H9 (cell line): ENCODE data around the gene DCHS1. TPM values are rescaled to one million over a fixed set of nuclear protein-coding genes. Genes with fewer than 3 reads are reported as not detected.

Experiments
- DNase-seq: peaks from one replicate; pipeline ENCODE4 v3.0.0-alpha.2; 2017
- H2AFZ ChIP-seq: one replicate; pipeline ENCODE4 v1.6.1; 2013; ENCODE audit warnings: mild to moderate bottlenecking, low read length, control low read depth, moderate library complexity
- H2AK5ac ChIP-seq: 2 replicates; pipeline ENCODE4 v1.6.1; 2013; ENCODE audit warnings: low read length, control low read depth, mixed read lengths; ENCODE audit not compliant: insufficient read length
- H2BK120ac ChIP-seq: one replicate; pipeline ENCODE4 v1.6.1; 2013; ENCODE audit warnings: low read depth, mild to moderate bottlenecking, low read length, control low read depth, inconsistent platforms; ENCODE audit not compliant: poor library complexity, severe bottlenecking
- H2BK12ac ChIP-seq: 2 replicates; pipeline ENCODE4 v1.6.1; 2013; ENCODE audit warnings: low read length, control low read depth, mixed read lengths, low read depth; ENCODE audit not compliant: insufficient read length
- H2BK15ac ChIP-seq: 2 replicates; pipeline ENCODE4 v1.6.1; 2013; ENCODE audit warnings: low read depth, low read length, control low read depth
- H2BK20ac ChIP-seq: one replicate; pipeline ENCODE4 v1.6.1; 2013; ENCODE audit warnings: low read depth, mild to moderate bottlenecking, low read length, control low read depth, inconsistent platforms; ENCODE audit not compliant: poor library complexity, severe bottlenecking
- H2BK5ac ChIP-seq: 2 replicates; pipeline ENCODE4 v1.6.1; 2013; ENCODE audit warnings: low read length, control low read depth, mixed read lengths; ENCODE audit not compliant: insufficient read length
- H3K14ac ChIP-seq: 2 replicates; pipeline ENCODE4 v1.6.1; 2013; ENCODE audit warnings: low read length, control low read depth; ENCODE audit not compliant: insufficient read depth
- H3K18ac ChIP-seq: 2 replicates; pipeline ENCODE4 v1.6.1; 2013; ENCODE audit warnings: low read depth, mild to moderate bottlenecking, mixed read lengths, low read length, control low read depth; ENCODE audit not compliant: insufficient read length
- H3K23ac ChIP-seq: 2 replicates; pipeline ENCODE4 v1.6.1; 2013; ENCODE audit warnings: low read length, control low read depth, mixed read lengths, low read depth; ENCODE audit not compliant: insufficient read length
- H3K23me2 ChIP-seq: 2 replicates; pipeline ENCODE4 v1.6.1; 2013; ENCODE audit warnings: low read depth, mild to moderate bottlenecking, mixed read lengths, low read length, control low read depth; ENCODE audit not compliant: insufficient read length, poor library complexity, severe bottlenecking
- H3K27ac ChIP-seq: 2 replicates; pipeline ENCODE4 v1.5.1; 2013; ENCODE audit warnings: low read length, control low read depth, mixed read lengths, low read depth; ENCODE audit not compliant: insufficient read length
- H3K27me3 ChIP-seq: 2 replicates; pipeline ENCODE4 v1.6.1; 2013; ENCODE audit warnings: low read length, control low read depth, inconsistent platforms; ENCODE audit not compliant: insufficient read depth
- H3K4ac ChIP-seq: 2 replicates; pipeline ENCODE4 v1.6.1; 2013; ENCODE audit warnings: low read depth, mild to moderate bottlenecking, control low read depth, inconsistent platforms, low read length, moderate library complexity
- H3K4me1 ChIP-seq: 2 replicates; pipeline ENCODE4 v1.6.1; 2013; ENCODE audit warnings: low read length, control low read depth, inconsistent platforms; ENCODE audit not compliant: insufficient read depth
- H3K4me2 ChIP-seq: 2 replicates; pipeline ENCODE4 v1.6.1; 2013; ENCODE audit warnings: low read length, control low read depth, mixed read lengths; ENCODE audit not compliant: insufficient read length, insufficient read depth
- H3K56ac ChIP-seq: 2 replicates; pipeline ENCODE4 v1.6.1; 2013; ENCODE audit warnings: low read depth, mild to moderate bottlenecking, mixed read lengths, low read length, control low read depth; ENCODE audit not compliant: insufficient read length
- H3K79me1 ChIP-seq: 2 replicates; pipeline ENCODE4 v1.6.1; 2013; ENCODE audit warnings: low read depth, mild to moderate bottlenecking, moderate library complexity, low read length, control low read depth, inconsistent platforms; ENCODE audit not compliant: insufficient read depth, poor library complexity, severe bottlenecking
- H3K79me2 ChIP-seq: 2 replicates; pipeline ENCODE4 v1.6.1; 2013; ENCODE audit warnings: low read length, control low read depth, inconsistent platforms; ENCODE audit not compliant: insufficient read depth
- H3K9ac ChIP-seq: 2 replicates; pipeline ENCODE4 v1.6.1; 2013; ENCODE audit warnings: low read length, control low read depth, mixed read lengths; ENCODE audit not compliant: insufficient read length; ENCODE audit errors: extremely low read depth
- H3K9me3 ChIP-seq: one replicate; pipeline ENCODE4 v1.6.1; 2013; ENCODE audit warnings: low read depth, low read length, inconsistent platforms; ENCODE audit not compliant: control insufficient read depth
- H3T11ph ChIP-seq: one replicate; pipeline ENCODE4 v1.6.1; 2013; ENCODE audit warnings: mild to moderate bottlenecking, low read length, control low read depth, inconsistent platforms
- H4K20me1 ChIP-seq: one replicate; pipeline ENCODE4 v1.6.1; 2013; ENCODE audit not compliant: control insufficient read depth, insufficient read length, insufficient read depth
- H4K5ac ChIP-seq: 2 replicates; pipeline ENCODE4 v1.6.1; 2013; ENCODE audit warnings: low read depth, mild to moderate bottlenecking, mixed read lengths, low read length, control low read depth; ENCODE audit not compliant: insufficient read length
- H4K8ac ChIP-seq: replicated peaks from 2 replicates; pipeline ENCODE4 v1.6.1; 2013; ENCODE audit warnings: low read length, control low read depth, mixed read lengths, low read depth; ENCODE audit not compliant: insufficient read length
- H4K91ac ChIP-seq: 2 replicates; pipeline ENCODE4 v1.6.1; 2013; ENCODE audit warnings: low read depth, mild to moderate bottlenecking, moderate library complexity, mixed read lengths, low read length, control low read depth; ENCODE audit not compliant: insufficient read length
- H3K27ac Mint-ChIP-seq, 3 experiments: 2 replicates in 2 of 3; 3 replicates in 1 of 3; pipeline ENCODE4 v1.8.0; 2020 to 2021; ENCODE audit warnings: mixed read lengths in 3 of 3, mild to moderate bottlenecking in 1 of 3, moderate library complexity in 1 of 3
- H3K27me3 Mint-ChIP-seq: 2 replicates; pipeline ENCODE4 v1.8.0; 2021; ENCODE audit warnings: low read depth, mild to moderate bottlenecking, moderate library complexity, mixed read lengths
- H3K36me3 Mint-ChIP-seq, 3 experiments: 2 replicates in 2 of 3; 3 replicates in 1 of 3; pipeline ENCODE4 v1.8.0; 2020 to 2021; ENCODE audit warnings: low read depth in 3 of 3, mixed read lengths in 3 of 3; ENCODE audit not compliant: insufficient read depth in 1 of 3
- H3K4me1 Mint-ChIP-seq, 2 experiments: 2 replicates each; pipeline ENCODE4 v1.8.0; 2020; ENCODE audit warnings: mixed read lengths in 2 of 2
- H3K4me3 Mint-ChIP-seq, 2 experiments: 2 replicates in 1 of 2; 3 replicates in 1 of 2; pipeline ENCODE4 v1.8.0; 2020 to 2021; ENCODE audit warnings: mild to moderate bottlenecking in 2 of 2, mixed read lengths in 2 of 2, moderate library complexity in 1 of 2
- H3K9me3 Mint-ChIP-seq, 2 experiments: 2 replicates in 1 of 2; 3 replicates in 1 of 2; pipeline ENCODE4 v1.8.0; 2020; ENCODE audit warnings: mild to moderate bottlenecking in 2 of 2, mixed read lengths in 2 of 2, moderate library complexity in 1 of 2
- CTCF ChIP-seq: fragments of 200-600 bp; sonication (generic); conservative IDR thresholded peaks from 3 replicates; pipeline ENCODE4 v1.8.0; 2021; ENCODE audit warnings: antibody characterized with exemption, mild to moderate bottlenecking
- WGBS: extraction: QIAGEN DNeasy Blood & Tissue Kit; methylation state at CpG from one replicate; pipeline ENCODE4 v1.1.7; 2013; ENCODE audit warnings: missing lambda C conversion rate, low lambda C conversion rate, mixed read lengths; ENCODE audit not compliant: insufficient read length; ENCODE audit errors: extremely low coverage; 5-methylcytosine and 5-hydroxymethylcytosine counted together
- total RNA-seq: library from RNA; stranded (reverse); gene quantifications from 2 replicates; pipeline ENCODE4 v1.2.1, GENCODE V29; 2021

The DCHS1 gene
- total RNA-seq, 1 experiment from 2014 or later, result 12.5 TPM

- H3K9me3 Mint-ChIP-seq, result no peaks in the 10 kb centered on the region
- peaks cover 9% of the 10 kb centered on the region in 2 experiments for H3K4me1 Mint-ChIP-seq
- Histone ChIP-seq H2BK120ac (no peak overlapping the region), H3K4ac (no peak overlapping the region), H3K27ac (no peak overlapping the region), H3K9ac (no peak overlapping the region), H3K23me2 (peaks cover 20% of the 10 kb centered on the region), H3K23ac (no peak overlapping the region), H4K20me1 (no peaks in the 10 kb centered on the region), H2BK5ac (no peak overlapping the region), H2AK5ac (no peak overlapping the region), H2BK12ac (no peak overlapping the region), H4K91ac (no peak overlapping the region), H4K8ac (no peak overlapping the region), H3K79me2 (no peaks in the 10 kb centered on the region), H3K79me1 (no peaks in the 10 kb centered on the region), H2BK20ac (no peak overlapping the region), H3T11ph (no peak overlapping the region), H3K4me2 (no peak overlapping the region), H2BK15ac (no peak overlapping the region), H3K14ac (no peak overlapping the region), H4K5ac (no peak overlapping the region), H2AFZ (no peak overlapping the region), H3K18ac (no peak overlapping the region), H3K27me3 (no peaks in the 10 kb centered on the region), H3K9me3 (no peaks in the 10 kb centered on the region), H3K4me1 (no peaks in the 10 kb centered on the region), H3K56ac (no peak overlapping the region)
- H3K36me3 Mint-ChIP-seq, result peaks cover 15 to 33% (median 26%) of the 10 kb centered on the region in 3 experiments; a peak in 6 of 7 replicates
- DNase-seq, result no peak
- no peaks in the 10 kb centered on the region; the same call in 1 of the 2 replicates for H3K27me3 Mint-ChIP-seq
- no peak for TF ChIP-seq CTCF
- H3K27ac Mint-ChIP-seq, result no peak overlapping the region
- no peak overlapping the region for H3K4me3 Mint-ChIP-seq
- WGBS, result no CpG with 5 or more reads among the region's 5 CpGs
Measured at GRCh38 chr11:6615046-6615445, 40.6 kb downstream of the DCHS1 start.
